VCaP (cell line): ENCODE data around the gene PPARGC1A.

ENCODE experiments used
- H3K27ac ChIP-seq: fragments of 450-650 bp; 2 replicates; pipeline ENCODE4 v1.5.1; 2017
- CTCF ChIP-seq: fragments of 450-650 bp; conservative IDR thresholded peaks from 2 replicates; pipeline ENCODE4 v1.5.1; 2017; ENCODE audit warnings: mild to moderate bottlenecking, moderate library complexity

Gene PPARGC1A

GRCh38 chr4:23782778-23783437 lies 106.9 kb downstream of the PPARGC1A start:
- TF ChIP-seq CTCF: no peak

GRCh38 chr4:23779839-23780238 lies 110.0 kb downstream of the PPARGC1A start:
- H3K27ac ChIP-seq: no peak overlapping the region
- no peak for TF ChIP-seq CTCF

More at GRCh38 chr4:23782778-23783437, 106.9 kb downstream of the PPARGC1A start:
- no peak overlapping the region for H3K27ac ChIP-seq

GRCh38 chr4:23779422-23779821 lies 110.4 kb downstream of the PPARGC1A start:
- H3K27ac ChIP-seq: no peak overlapping the region
- no peak for TF ChIP-seq CTCF

GRCh38 chr4:23775694-23776093 lies 114.2 kb downstream of the PPARGC1A start:
- TF ChIP-seq CTCF: peak; percentile 58
- H3K27ac ChIP-seq: no peak overlapping the region

- no peak for TF ChIP-seq CTCF
- no peak overlapping the region for H3K27ac ChIP-seq
Measured at GRCh38 chr4:23774909-23775308, 114.9 kb downstream of the PPARGC1A start.

- no peak for TF ChIP-seq CTCF
Measured at GRCh38 chr4:23773884-23774636, 115.8 kb downstream of the PPARGC1A start.

GRCh38 chr4:23770011-23770410 lies 119.8 kb downstream of the PPARGC1A start:
- no peak overlapping the region for H3K27ac ChIP-seq
- no peak for TF ChIP-seq CTCF

More at GRCh38 chr4:23773884-23774636, 115.8 kb downstream of the PPARGC1A start:
- no peak overlapping the region for H3K27ac ChIP-seq
